Astrocyte (in vitro differentiated cells and primary cell): Measurements from ENCODE around the gene ERV3-1.
"Not testable (repeated sequence)": the region's sequence is repeated elsewhere in the genome, so short reads cannot be mapped to it uniquely, and the experiment has no call there.

ENCODE experiments used
- EZH2 ChIP-seq: IDR thresholded peaks from 2 replicates; pipeline ENCODE4 v1.6.1; 2012; ENCODE audit warnings: mild to moderate bottlenecking, low read length, inconsistent platforms; ENCODE audit not compliant: insufficient read depth
- TF ChIP-seq, protein P1 (sequence below): IDR thresholded peaks from 2 replicates; pipeline ENCODE4 v1.5.1; 2011; ENCODE audit warnings: low read depth, mild to moderate bottlenecking, inconsistent platforms, low read length, moderate library complexity; ENCODE audit not compliant: insufficient read depth

DNA sequence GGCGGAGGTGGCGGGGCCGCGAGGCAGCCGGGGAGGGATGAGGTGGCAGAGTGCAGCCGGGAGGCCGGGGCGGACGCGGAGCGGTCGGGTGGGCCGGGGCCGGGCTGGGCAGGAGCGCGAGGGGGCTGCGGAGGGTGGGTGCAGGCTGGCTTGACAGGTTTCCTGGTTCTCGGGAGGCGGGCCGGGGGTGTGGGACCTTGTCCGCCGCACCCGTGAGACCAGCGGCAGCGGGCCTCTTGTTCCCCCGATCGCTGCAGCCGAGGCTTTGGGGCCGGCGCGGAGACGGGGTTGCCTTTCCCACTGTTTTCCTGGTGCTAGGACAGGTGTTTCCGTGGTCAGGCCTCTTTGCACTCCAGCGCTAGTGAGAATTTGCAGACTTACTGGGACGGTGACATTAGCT lies 32.3 kb upstream of the ERV3-1 start:
- TF ChIP-seq, protein P1, sequence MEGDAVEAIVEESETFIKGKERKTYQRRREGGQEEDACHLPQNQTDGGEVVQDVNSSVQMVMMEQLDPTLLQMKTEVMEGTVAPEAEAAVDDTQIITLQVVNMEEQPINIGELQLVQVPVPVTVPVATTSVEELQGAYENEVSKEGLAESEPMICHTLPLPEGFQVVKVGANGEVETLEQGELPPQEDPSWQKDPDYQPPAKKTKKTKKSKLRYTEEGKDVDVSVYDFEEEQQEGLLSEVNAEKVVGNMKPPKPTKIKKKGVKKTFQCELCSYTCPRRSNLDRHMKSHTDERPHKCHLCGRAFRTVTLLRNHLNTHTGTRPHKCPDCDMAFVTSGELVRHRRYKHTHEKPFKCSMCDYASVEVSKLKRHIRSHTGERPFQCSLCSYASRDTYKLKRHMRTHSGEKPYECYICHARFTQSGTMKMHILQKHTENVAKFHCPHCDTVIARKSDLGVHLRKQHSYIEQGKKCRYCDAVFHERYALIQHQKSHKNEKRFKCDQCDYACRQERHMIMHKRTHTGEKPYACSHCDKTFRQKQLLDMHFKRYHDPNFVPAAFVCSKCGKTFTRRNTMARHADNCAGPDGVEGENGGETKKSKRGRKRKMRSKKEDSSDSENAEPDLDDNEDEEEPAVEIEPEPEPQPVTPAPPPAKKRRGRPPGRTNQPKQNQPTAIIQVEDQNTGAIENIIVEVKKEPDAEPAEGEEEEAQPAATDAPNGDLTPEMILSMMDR = not testable (repeated sequence)
- not testable (repeated sequence) for TF ChIP-seq EZH2
